Gastroesophageal sphincter (tissue), 3 donors: ENCODE results near the gene OR2D2.

Experiments
- CTCF ChIP-seq, 4 experiments: fragments of 200-600 bp in 2 of 4; fragments of 450-650 bp in 2 of 4; sonication (generic) in 1 of 4; IDR thresholded peaks; one replicate each; pipeline ENCODE4 v1.5.1; 2017 to 2019; ENCODE audit warnings: antibody characterized with exemption in 4 of 4, mild to moderate bottlenecking in 2 of 4, moderate library complexity in 2 of 4
- EP300 ChIP-seq: sonication (generic); formaldehyde crosslinking; IDR thresholded peaks from one replicate; pipeline ENCODE4 v1.6.1; 2017; ENCODE audit warnings: antibody characterized with exemption, mild to moderate bottlenecking
- POLR2A ChIP-seq, 2 donors: fragments of 450-650 bp; IDR thresholded peaks; one replicate each; pipeline ENCODE4 v1.6.1; 2017; ENCODE audit warnings: antibody characterized with exemption in 2 of 2, mild to moderate bottlenecking in 2 of 2, moderate library complexity in 1 of 2
- POLR2AphosphoS5 ChIP-seq: sonication (generic); formaldehyde crosslinking; IDR thresholded peaks from one replicate; pipeline ENCODE4 v1.6.1; 2017; ENCODE audit warnings: antibody characterized with exemption

- TF ChIP-seq EP300 (no peak), CTCF (IDR thresholded peaks at IDR 0.05) (no peak), POLR2A (IDR thresholded peaks at IDR 0.05) (no peak), POLR2AphosphoS5 (no peak)
These were observed 16.5 kb downstream of the OR2D2 start for GRCh38 chr11:6875761-6876160.
